Measurements from ENCODE around the gene EIF4EBP2.

DNA sequence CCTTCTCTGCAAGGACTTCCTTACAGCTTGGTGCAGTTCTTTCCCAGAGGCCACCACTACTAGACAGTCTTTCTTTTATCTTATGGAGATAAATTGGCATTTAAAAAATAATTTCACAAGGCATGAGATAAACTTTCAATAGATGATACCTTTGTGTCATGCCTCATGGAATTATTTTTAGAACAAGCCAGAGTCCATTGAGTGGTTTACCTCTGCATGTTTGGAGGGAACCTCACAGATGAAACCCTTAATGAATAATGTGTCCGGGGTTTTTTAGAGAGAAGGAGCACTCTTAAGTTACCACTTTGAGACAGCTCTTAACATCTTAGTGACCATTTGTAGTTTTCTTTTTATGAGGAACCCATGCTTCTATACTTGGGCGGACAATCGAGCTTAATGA, 20.4 kb downstream of the EIF4EBP2 start:
- TF ChIP-seq, protein P1, sequence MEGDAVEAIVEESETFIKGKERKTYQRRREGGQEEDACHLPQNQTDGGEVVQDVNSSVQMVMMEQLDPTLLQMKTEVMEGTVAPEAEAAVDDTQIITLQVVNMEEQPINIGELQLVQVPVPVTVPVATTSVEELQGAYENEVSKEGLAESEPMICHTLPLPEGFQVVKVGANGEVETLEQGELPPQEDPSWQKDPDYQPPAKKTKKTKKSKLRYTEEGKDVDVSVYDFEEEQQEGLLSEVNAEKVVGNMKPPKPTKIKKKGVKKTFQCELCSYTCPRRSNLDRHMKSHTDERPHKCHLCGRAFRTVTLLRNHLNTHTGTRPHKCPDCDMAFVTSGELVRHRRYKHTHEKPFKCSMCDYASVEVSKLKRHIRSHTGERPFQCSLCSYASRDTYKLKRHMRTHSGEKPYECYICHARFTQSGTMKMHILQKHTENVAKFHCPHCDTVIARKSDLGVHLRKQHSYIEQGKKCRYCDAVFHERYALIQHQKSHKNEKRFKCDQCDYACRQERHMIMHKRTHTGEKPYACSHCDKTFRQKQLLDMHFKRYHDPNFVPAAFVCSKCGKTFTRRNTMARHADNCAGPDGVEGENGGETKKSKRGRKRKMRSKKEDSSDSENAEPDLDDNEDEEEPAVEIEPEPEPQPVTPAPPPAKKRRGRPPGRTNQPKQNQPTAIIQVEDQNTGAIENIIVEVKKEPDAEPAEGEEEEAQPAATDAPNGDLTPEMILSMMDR (IDR thresholded peaks at IDR 0.05) = no peak
- TF ChIP-seq POLR2A (IDR thresholded peaks at IDR 0.05) (no peak), POLR2AphosphoS5 (IDR thresholded peaks at IDR 0.05) (no peak)
